ENCODE results near the gene SEMA3G. TPM values are rescaled to one million over a fixed set of nuclear protein-coding genes. Genes with fewer than 3 reads are reported as not detected.
A peak's percentile ranks its signal among the peaks of the same experiment; 100 is the strongest.

Gene SEMA3G
- not detected in 2 replicates for total RNA-seq (2014; rRNA removed; shearing (Covaris generic); ENCODE audit: low replicate concordance)

DNA sequence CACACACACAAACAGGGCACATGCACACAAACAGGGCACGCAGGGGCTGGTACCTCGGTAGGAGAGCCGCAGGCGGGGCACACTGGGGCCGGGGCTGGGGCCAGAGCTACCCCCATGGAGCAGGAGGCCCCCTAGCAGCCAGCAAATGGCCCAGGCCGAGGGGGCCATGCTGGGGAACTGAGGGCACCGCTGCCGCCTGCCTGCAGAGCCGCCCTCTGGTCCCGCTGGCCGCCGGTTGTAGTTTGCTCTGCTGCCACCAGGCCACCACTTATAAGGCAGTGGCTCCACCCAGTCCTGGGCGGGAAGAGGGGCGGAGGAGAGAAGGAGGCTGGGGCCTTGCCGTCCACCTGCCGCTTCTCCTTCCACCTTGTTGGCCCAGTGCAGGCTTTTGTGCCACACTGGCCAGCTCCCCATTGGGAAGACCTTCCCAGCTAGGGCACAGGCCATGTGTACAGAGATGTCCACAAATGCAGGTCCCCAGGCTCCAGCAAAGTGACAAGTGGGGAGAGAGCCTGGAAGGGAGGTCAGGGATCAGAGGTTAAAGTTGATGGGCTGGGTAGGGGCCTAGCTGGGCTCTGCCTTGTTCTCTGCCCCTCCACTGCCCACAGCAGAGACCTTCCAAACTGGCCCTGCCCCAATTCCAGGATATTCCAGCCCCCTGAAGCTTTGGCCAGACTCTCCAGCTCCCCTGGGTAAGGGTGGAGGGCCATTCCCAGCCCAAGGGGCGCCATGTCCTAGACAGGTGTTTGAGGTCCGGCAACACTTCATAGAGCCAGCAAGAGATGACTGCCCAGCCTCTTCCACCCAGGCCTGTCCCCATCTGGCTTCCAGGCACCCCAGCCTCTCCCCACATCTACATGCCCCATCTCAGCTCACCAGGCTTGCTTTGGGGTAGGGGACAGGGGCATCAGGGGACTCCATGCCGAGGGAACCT is at the start of gene SEMA3G:
TSS of gene SEMA3G (minus strand) at position 244 of the 934 bp plus-strand sequence. CDS start at position 168, 76 bp downstream.
- peak; percentile 56 for DNase-seq
- Histone ChIP-seq H3K4me3 (no peak within 1 kb of the TSS), H3K27me3 (no peaks in the 10 kb centered on the region), H3K36me3 (no peaks in the 10 kb centered on the region), H3K9me3 (no peaks in the 10 kb centered on the region)

GRCh38 chr3:52494445-52494844 is 49.5 kb upstream of the SEMA3G start:
- no peaks in the 10 kb centered on the region for H3K27me3 ChIP-seq
- no peak for DNase-seq
- H3K4me3 ChIP-seq: no peak overlapping the region
- no peaks in the 10 kb centered on the region for H3K9me3 ChIP-seq
- no peaks in the 10 kb centered on the region; the same call in 1 of the 2 replicates for H3K36me3 ChIP-seq

DNA sequence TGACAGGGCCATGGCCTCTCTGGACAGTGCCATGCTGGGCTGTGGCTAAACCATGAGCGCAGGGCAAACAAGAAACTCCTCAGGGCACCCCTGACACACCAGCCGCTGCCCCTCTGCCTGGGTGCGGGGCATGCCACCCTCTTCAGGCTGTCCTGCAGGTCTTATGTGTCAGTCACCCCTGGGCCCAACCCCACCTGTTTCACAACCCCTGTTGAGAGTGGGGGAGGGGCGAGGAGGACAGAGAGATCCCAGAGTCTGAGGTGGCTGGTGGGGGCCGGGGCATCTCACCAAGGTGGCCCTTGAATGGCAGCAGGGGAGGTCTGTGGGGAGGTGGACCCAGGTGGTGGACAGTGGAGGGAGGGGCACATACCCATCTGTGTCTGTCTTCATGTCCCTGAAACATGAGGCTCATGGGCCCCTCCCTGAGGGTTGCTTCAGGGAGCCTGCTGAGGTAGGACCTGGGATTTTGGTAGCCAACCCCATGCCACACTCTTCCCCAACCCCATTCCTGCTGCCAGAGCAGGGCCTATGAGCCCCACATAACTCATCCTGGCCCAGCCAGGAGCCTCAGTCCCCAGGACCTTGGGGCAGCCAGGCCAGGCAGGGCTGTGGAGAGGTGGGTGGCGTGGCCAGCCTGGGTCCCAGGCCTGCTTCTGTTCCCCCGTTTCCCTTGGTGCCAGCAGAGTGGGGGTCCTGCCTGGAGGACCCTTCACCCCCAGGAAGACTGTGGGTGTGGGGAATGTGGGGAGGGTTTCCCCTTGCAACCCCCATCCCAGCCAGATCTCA is 48.5 kb upstream of the SEMA3G start:
- no peaks in the 10 kb centered on the region for H3K9me3 ChIP-seq

GRCh38 chr3:52492059-52492458 is 47.2 kb upstream of the SEMA3G start:
- no peak for DNase-seq
- Histone ChIP-seq H3K36me3 (no peaks in the 10 kb centered on the region; the same call in none of the 2 replicates), H3K4me3 (no peak overlapping the region), H3K9me3 (no peaks in the 10 kb centered on the region), H3K27me3 (no peaks in the 10 kb centered on the region)

More for the DNA sequence above, 48.5 kb upstream of the SEMA3G start:
- no peak for DNase-seq
- H3K36me3 ChIP-seq: no peaks in the 10 kb centered on the region; the same call in 1 of the 2 replicates
- no peaks in the 10 kb centered on the region for H3K27me3 ChIP-seq
- H3K4me3 ChIP-seq: no peak overlapping the region

- Histone ChIP-seq H3K27me3 (no peaks in the 10 kb centered on the region), H3K4me3 (no peak overlapping the region), H3K36me3 (no peaks in the 10 kb centered on the region; the same call in none of the 2 replicates), H3K9me3 (no peaks in the 10 kb centered on the region)
- DNase-seq: no peak
Measured at GRCh38 chr3:52490939-52491526, 46.1 kb upstream of the SEMA3G start.

DNA sequence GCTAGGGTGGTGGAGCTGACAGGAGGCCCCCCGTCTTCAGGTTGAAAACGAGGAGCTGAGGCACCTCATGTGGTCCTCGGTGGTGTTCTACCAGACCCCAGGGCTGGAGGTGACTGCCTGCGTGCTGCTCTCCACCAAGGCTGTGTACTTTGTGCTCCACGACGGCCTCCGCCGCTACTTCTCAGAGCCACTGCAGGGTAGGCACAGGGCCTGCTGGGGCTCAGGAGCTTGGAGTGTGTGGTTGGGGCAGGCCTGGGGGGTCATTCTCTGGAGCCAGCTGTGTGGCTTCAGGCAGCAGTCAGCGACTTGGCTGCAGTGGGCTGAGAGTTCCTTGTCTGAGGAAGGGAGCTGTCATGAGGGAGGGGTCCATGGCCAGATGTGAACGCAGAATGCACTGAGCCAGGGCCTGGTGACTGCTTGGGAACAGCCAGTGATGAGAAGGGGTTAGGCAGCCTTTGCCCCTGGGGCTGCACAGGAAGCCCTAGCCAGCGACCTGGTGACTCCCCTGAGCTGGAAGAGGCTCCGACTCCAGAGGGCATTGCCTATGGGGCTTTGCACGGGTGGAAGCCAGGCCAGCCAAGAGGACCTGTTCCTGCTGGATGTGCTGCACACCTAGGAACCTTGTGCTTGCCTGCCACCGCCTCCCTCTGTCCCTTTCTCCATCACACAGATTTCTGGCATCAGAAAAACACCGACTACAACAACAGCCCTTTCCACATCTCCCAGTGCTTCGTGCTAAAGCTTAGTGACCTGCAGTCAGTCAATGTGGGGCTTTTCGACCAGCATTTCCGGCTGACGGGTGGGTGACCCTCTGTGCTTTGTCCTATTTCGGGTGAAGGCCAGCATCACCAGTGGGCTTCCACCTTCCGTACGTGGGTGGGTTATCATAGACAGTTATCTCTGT is 45.4 kb upstream of the SEMA3G start:
- Histone ChIP-seq H3K4me3 (no peak overlapping the region), H3K27me3 (no peaks in the 10 kb centered on the region), H3K9me3 (no peaks in the 10 kb centered on the region), H3K36me3 (no peaks in the 10 kb centered on the region; the same call in none of the 2 replicates)
- no peak for DNase-seq

DNA sequence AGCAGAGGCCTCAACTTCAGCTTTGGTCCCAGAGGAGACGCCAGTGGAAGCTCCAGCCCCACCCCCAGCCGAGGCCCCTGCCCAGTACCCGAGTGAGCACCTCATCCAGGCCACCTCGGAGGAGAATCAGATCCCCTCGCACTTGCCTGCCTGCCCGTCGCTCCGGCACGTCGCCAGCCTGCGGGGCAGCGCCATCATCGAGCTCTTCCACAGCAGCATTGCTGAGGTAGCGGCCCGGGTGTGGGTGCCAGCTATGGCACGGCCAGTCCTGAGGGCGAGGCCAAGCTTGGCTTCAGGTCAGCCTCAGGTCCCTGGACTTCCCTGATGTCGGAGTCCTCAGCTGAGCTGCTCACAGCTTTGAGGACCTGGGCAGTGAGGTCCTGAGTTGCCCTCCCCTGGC is 44.5 kb upstream of the SEMA3G start:
- Histone ChIP-seq H3K4me3 (no peak overlapping the region), H3K36me3 (no peaks in the 10 kb centered on the region; the same call in none of the 2 replicates), H3K27me3 (no peaks in the 10 kb centered on the region), H3K9me3 (no peaks in the 10 kb centered on the region)
- no peak for DNase-seq

- DNase-seq: no peak
- Histone ChIP-seq H3K9me3 (no peaks in the 10 kb centered on the region), H3K4me3 (no peak overlapping the region), H3K36me3 (no peaks in the 10 kb centered on the region; the same call in none of the 2 replicates), H3K27me3 (no peaks in the 10 kb centered on the region)
Measured at GRCh38 chr3:52488746-52489145, 43.8 kb upstream of the SEMA3G start.

DNA sequence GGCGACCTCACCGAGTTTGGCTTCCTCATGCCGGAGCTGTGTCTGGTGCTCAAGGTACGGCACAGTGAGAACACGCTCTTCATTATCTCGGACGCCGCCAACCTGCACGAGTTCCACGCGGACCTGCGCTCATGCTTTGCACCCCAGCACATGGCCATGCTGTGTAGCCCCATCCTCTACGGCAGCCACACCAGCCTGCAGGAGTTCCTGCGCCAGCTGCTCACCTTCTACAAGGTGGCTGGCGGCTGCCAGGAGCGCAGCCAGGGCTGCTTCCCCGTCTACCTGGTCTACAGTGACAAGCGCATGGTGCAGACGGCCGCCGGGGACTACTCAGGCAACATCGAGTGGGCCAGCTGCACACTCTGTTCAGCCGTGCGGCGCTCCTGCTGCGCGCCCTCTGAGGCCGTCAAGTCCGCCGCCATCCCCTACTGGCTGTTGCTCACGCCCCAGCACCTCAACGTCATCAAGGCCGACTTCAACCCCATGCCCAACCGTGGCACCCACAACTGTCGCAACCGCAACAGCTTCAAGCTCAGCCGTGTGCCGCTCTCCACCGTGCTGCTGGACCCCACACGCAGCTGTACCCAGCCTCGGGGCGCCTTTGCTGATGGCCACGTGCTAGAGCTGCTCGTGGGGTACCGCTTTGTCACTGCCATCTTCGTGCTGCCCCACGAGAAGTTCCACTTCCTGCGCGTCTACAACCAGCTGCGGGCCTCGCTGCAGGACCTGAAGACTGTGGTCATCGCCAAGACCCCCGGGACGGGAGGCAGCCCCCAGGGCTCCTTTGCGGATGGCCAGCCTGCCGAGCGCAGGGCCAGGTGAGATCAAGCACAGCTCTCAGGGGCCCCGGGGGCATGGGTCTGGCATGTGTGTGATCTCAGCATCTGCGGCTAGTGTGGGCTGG is 43.1 kb upstream of the SEMA3G start:
- DNase-seq: no peak
- Histone ChIP-seq H3K27me3 (no peaks in the 10 kb centered on the region), H3K4me3 (no peak overlapping the region), H3K9me3 (no peaks in the 10 kb centered on the region), H3K36me3 (no peaks in the 10 kb centered on the region; the same call in none of the 2 replicates)

DNA sequence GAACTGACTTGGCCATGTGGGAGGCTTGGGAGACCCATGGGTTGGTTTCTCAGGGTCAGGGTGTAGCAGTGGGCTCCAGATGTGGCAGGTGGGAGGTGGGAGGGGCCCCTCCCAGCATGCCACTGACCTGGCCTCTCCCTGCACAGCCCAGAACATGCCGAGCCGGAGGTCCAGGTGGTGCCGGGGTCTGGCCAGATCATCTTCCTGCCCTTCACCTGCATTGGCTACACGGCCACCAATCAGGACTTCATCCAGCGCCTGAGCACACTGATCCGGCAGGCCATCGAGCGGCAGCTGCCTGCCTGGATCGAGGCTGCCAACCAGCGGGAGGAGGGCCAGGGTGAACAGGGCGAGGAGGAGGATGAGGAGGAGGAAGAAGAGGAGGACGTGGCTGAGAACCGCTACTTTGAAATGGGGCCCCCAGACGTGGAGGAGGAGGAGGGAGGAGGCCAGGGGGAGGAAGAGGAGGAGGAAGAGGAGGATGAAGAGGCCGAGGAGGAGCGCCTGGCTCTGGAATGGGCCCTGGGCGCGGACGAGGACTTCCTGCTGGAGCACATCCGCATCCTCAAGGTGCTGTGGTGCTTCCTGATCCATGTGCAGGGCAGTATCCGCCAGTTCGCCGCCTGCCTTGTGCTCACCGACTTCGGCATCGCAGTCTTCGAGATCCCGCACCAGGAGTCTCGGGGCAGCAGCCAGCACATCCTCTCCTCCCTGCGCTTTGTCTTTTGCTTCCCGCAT is 42.3 kb upstream of the SEMA3G start:
- Histone ChIP-seq H3K4me3 (no peak overlapping the region), H3K36me3 (no peaks in the 10 kb centered on the region; the same call in none of the 2 replicates), H3K9me3 (no peaks in the 10 kb centered on the region), H3K27me3 (no peaks in the 10 kb centered on the region)
- DNase-seq: no peak

GRCh38 chr3:52484680-52485461 is 40.0 kb upstream of the SEMA3G start:
- no peaks in the 10 kb centered on the region; the same call in 1 of the 2 replicates for H3K36me3 ChIP-seq
- H3K27me3 ChIP-seq: no peaks in the 10 kb centered on the region
- H3K9me3 ChIP-seq: no peaks in the 10 kb centered on the region
- DNase-seq: no peak
- H3K4me3 ChIP-seq: no peak overlapping the region

DNA sequence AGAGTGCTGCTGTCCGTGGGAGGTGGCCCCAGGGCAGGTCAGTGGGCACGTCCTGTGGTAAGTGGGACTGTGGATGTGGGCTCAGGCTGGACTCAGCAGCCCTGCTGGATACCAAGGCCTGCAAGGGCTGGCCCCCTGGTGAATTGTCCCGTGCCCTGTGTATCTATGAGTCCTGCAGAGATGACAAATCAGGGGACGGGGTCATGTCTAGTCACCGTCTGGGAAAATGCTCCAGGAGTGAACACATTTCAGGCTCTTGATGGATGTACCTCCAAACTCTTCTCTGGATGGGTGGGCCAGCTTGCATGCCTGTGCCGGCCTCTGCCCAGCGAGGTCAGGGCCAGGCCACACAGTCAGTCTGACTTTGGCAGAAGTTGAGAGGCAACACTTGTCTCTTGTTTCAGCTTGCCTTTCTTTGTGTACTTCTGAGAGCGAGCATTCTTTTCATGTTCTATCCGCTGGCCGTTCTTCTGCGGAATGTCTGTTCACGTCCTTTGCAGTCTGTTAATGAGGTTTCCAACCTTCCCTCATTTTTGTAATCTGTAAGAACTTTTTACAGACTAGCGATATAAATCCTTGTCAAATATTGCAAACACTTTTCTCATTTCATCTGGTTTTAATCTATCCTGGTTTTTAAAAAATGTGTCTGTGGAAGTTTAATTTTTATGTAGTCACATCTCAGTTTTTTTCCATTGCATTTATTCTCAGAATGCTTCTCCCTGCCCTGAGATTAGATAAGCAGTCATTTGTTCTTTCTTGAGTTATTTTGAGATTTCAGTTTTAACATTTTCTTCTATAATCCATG is 38.9 kb upstream of the SEMA3G start:
- H3K9me3 ChIP-seq: no peaks in the 10 kb centered on the region
- no peaks in the 10 kb centered on the region; the same call in 1 of the 2 replicates for H3K36me3 ChIP-seq
- DNase-seq: no peak
- no peak overlapping the region for H3K4me3 ChIP-seq
- no peaks in the 10 kb centered on the region for H3K27me3 ChIP-seq

GRCh38 chr3:52483081-52483480 is 38.2 kb upstream of the SEMA3G start:
- Histone ChIP-seq H3K27me3 (no peaks in the 10 kb centered on the region), H3K9me3 (no peaks in the 10 kb centered on the region), H3K4me3 (no peak overlapping the region), H3K36me3 (no peaks in the 10 kb centered on the region; the same call in none of the 2 replicates)
- DNase-seq: no peak

Data from MG63 (cell line).